ENCODE measurements around the gene TOMM7. TPM values are rescaled to one million over a fixed set of nuclear protein-coding genes. Genes with fewer than 3 reads are reported as not detected.
A peak's percentile ranks its signal among the peaks of the same experiment; 100 is the strongest.

TOMM7 gene
- 505 TPM for total RNA-seq

GRCh38 chr7:22822486-22823141 is at the start of gene TOMM7:
Gene TOMM7 (minus strand): TSS chr7:22822849. CDS start chr7:22822779, 70 bp downstream.

Small RNA genes lying within 50 kb of the gene (small RNA-seq; reads per million reads assigned to genes)
- 106 reads per million, percentile 98 among the genes with 10 or more reads in this experiment for gene SNORD93 (ENCODE audit: low replicate concordance)

Other genes with a start within 250 kb of the TOMM7 start
- 0.64 TPM for gene IL6, start 95.6 kb downstream of the TOMM7 start, total RNA-seq
- gene HYCC1, start 191.3 kb upstream of the TOMM7 start, total RNA-seq = 21.7 TPM